ENCODE data around the gene GNPTAB.

GNPTAB gene

DNA sequence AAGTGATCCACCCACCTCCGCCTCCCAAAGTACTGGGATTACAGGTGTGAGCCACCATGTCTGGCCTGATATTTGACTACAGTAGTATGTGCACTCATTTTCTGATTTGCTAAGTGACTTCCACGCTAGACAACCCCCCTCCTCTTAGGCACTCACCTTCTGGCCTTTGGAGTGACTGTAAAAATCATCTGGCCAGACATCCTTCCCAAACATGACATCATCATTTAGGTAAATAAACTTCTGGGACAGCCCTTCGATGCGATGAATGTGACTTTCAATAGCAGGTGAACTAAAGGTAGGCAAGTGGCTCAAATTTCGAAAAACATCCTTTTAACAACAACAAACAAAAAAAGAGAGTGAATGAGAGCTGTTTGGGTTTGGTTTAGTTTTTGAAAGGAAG is 60.9 kb downstream of the GNPTAB start:
- H3K79me2 ChIP-seq, result no peaks in the 10 kb centered on the region
- no peak overlapping the region for H3K4me3 ChIP-seq (ENCODE audit: low read depth, low read length)
- H3K27ac ChIP-seq, result no peak overlapping the region
- H3K36me3 ChIP-seq (ENCODE audit: control insufficient read depth, insufficient read depth, low read length), result no peaks in the 10 kb centered on the region
- H2AFZ ChIP-seq, result no peak overlapping the region
- H3K9me3 ChIP-seq (ENCODE audit: control insufficient read depth, low read length), result no peaks in the 10 kb centered on the region
- H3K27me3 ChIP-seq (ENCODE audit: control insufficient read depth, insufficient read depth, low read length), result no peaks in the 10 kb centered on the region
- H3K4me1 ChIP-seq, result no peaks in the 10 kb centered on the region
- H3K9ac ChIP-seq, result no peak overlapping the region
- no peak overlapping the region for H3K4me2 ChIP-seq (ENCODE audit: low read length)
- TF ChIP-seq, protein P1, sequence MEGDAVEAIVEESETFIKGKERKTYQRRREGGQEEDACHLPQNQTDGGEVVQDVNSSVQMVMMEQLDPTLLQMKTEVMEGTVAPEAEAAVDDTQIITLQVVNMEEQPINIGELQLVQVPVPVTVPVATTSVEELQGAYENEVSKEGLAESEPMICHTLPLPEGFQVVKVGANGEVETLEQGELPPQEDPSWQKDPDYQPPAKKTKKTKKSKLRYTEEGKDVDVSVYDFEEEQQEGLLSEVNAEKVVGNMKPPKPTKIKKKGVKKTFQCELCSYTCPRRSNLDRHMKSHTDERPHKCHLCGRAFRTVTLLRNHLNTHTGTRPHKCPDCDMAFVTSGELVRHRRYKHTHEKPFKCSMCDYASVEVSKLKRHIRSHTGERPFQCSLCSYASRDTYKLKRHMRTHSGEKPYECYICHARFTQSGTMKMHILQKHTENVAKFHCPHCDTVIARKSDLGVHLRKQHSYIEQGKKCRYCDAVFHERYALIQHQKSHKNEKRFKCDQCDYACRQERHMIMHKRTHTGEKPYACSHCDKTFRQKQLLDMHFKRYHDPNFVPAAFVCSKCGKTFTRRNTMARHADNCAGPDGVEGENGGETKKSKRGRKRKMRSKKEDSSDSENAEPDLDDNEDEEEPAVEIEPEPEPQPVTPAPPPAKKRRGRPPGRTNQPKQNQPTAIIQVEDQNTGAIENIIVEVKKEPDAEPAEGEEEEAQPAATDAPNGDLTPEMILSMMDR (IDR thresholded peaks at IDR 0.05), result no peak

DNA sequence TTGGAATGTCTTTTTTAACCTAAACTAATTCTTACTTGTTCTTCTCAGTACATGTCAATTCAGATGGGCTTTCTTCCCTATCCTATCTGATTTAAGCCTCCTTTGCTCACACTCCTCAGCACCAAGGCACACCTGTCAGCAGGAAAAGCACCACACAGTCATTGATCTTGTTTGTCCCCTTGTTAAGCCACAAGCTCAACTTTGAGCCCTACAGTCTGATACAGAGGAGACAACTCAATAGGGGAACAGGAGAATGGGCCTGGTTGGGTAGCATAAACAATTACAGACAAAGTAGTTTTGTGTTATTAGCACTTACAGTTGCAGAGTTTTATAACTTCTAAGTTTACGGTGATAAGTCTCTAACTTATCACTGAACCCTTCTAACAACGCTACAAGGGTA is 62.0 kb downstream of the GNPTAB start:
- Histone ChIP-seq H3K36me3 (ENCODE audit: control insufficient read depth, insufficient read depth, low read length) (no peaks in the 10 kb centered on the region), H3K9me3 (ENCODE audit: control insufficient read depth, low read length) (no peaks in the 10 kb centered on the region), H2AFZ (no peak overlapping the region), H3K79me2 (no peaks in the 10 kb centered on the region), H3K4me2 (ENCODE audit: low read length) (no peak overlapping the region), H3K27ac (no peak overlapping the region), H3K27me3 (ENCODE audit: control insufficient read depth, insufficient read depth, low read length) (no peaks in the 10 kb centered on the region), H3K9ac (no peak overlapping the region), H3K4me1 (no peaks in the 10 kb centered on the region), H3K4me3 (ENCODE audit: low read depth, low read length) (no peak overlapping the region)
- TF ChIP-seq, protein P1 (IDR thresholded peaks at IDR 0.05), result no peak

DNA sequence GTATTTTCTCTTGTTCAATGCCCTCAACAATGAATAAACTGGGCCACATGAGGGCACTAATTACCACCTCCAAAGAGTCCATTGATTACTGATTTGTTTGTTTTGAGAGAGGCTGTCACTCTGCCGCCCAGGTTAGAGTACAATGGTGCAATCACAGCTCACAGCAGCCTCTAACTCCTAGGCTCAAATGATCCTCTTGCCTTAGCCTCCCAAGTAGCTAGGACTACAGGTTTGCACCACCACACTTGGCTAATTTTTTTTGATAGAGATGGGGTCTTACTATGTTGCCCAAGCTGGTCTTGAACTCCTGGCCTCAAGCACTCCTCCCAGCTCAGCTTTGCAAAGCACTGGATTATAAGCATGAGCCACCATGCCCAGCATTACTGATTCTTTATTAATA is 63.2 kb downstream of the GNPTAB start:
- no peak overlapping the region for H2AFZ ChIP-seq
- no peaks in the 10 kb centered on the region for H3K27me3 ChIP-seq (ENCODE audit: control insufficient read depth, insufficient read depth, low read length)
- no peak overlapping the region for H3K4me2 ChIP-seq (ENCODE audit: low read length)
- TF ChIP-seq, protein P1 (IDR thresholded peaks at IDR 0.05), result no peak
- no peaks in the 10 kb centered on the region for H3K79me2 ChIP-seq
- H3K4me3 ChIP-seq (ENCODE audit: low read depth, low read length), result no peak overlapping the region
- H3K9me3 ChIP-seq (ENCODE audit: control insufficient read depth, low read length), result no peaks in the 10 kb centered on the region
- no peak overlapping the region for H3K27ac ChIP-seq
- no peak overlapping the region for H3K9ac ChIP-seq
- H3K36me3 ChIP-seq (ENCODE audit: control insufficient read depth, insufficient read depth, low read length), result no peaks in the 10 kb centered on the region
- no peaks in the 10 kb centered on the region for H3K4me1 ChIP-seq

DNA sequence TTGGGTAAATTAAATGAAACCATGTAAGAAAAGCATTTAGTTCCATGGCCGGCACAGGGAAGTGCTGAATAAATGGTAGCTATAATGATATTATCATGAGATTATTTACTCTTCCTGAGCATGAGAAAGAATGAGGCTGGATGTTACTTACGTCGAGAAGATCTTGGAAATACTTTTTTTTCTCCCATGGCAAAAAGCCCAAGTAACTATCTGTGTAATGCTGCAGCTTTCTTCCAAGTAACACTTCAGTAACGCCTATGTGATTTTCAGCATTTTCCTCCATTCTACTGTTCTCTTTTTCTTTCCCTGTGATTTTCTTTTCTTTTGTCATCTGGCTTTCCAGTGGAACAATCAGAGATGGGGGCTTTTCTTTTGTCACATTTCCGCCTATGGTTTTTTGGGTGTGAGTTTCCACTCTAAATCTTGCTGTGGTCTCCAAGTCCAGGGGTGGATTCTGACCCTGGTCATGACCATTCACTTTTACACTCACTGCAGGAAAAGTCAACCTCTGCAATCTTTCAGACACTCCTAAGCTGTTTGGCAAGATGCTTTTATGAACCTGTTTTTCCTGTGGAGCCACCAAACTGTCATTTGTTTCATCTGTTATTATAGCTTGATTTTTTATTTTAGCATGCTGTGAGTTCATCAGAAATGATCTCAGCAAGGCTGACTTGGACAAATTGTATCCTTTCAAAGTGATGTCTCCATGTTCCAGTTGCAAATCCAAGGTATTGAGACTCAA is 66.5 kb downstream of the GNPTAB start:
- H3K9me3 ChIP-seq (ENCODE audit: control insufficient read depth, low read length), result no peaks in the 10 kb centered on the region
- H3K36me3 ChIP-seq (ENCODE audit: control insufficient read depth, insufficient read depth, low read length), result no peaks in the 10 kb centered on the region
- H3K4me2 ChIP-seq (ENCODE audit: low read length), result no peak overlapping the region
- no peaks in the 10 kb centered on the region for H3K27me3 ChIP-seq (ENCODE audit: control insufficient read depth, insufficient read depth, low read length)
- TF ChIP-seq, protein P1 (IDR thresholded peaks at IDR 0.05), result no peak
- no peak overlapping the region for H2AFZ ChIP-seq
- H3K79me2 ChIP-seq, result no peaks in the 10 kb centered on the region
- no peak overlapping the region for H3K4me3 ChIP-seq (ENCODE audit: low read depth, low read length)
- no peak overlapping the region for H3K27ac ChIP-seq
- H3K4me1 ChIP-seq, result no peaks in the 10 kb centered on the region
- no peak overlapping the region for H3K9ac ChIP-seq
